ENCODE measurements around the gene C17orf113. TPM values are rescaled to one million over a fixed set of nuclear protein-coding genes. Genes with fewer than 3 reads are reported as not detected.

C17orf113 gene
- total RNA-seq, 2 donors from 2014 or later, result 1.7 to 2.9 TPM

GRCh38 chr17:42031584-42031983 is 18.8 kb downstream of the C17orf113 start:
- 73 to 86% methylated on average over 4 to 6 of the region's 6 CpGs for WGBS, 2 experiments (ENCODE audit: insufficient coverage in 1 of 2, insufficient read length in 1 of 2)
- H3K4me3 Mint-ChIP-seq, result no peak overlapping the region

GRCh38 chr17:42028791-42029127 is 21.6 kb downstream of the C17orf113 start:
- Histone ChIP-seq H3K27me3 (ENCODE audit: control insufficient read depth, insufficient read depth, low read length, poor library complexity, severe bottlenecking) (no peaks in the 10 kb centered on the region), H3K4me3 (ENCODE audit: low read length) (no peak overlapping the region), H3K36me3 (ENCODE audit: control insufficient read depth, insufficient read depth, low read length) (peaks cover 14% of the 10 kb centered on the region), H3K4me1 (ENCODE audit: control insufficient read depth, insufficient read depth, low read length) (no peaks in the 10 kb centered on the region), H3K27ac (ENCODE audit: low read depth, low read length) (no peak overlapping the region), H3K9ac (ENCODE audit: extremely low read depth, low read length, poor library complexity, severe bottlenecking) (no peak overlapping the region), H3K9me3 (ENCODE audit: control insufficient read depth, low read length) (no peaks in the 10 kb centered on the region)
- H3K27me3 Mint-ChIP-seq (ENCODE audit: insufficient read depth), result peaks cover 2% of the 10 kb centered on the region
- H3K27ac Mint-ChIP-seq, result no peak overlapping the region
- DNase-seq, result no peak
- H3K4me1 Mint-ChIP-seq, result peaks cover 8% of the 10 kb centered on the region
- no peak for TF ChIP-seq CTCF (conservative IDR thresholded peaks at IDR 0.05)
- no peak overlapping the region for H3K4me3 Mint-ChIP-seq
- no peaks in the 10 kb centered on the region for H3K9me3 Mint-ChIP-seq
- H3K36me3 Mint-ChIP-seq (ENCODE audit: low read depth), result peaks cover 10% of the 10 kb centered on the region
- WGBS, 2 experiments (ENCODE audit: insufficient coverage in 1 of 2, insufficient read length in 1 of 2), result 83 to 95% methylated on average over 3 to 7 of the region's 7 CpGs

More at GRCh38 chr17:42031584-42031983, 18.8 kb downstream of the C17orf113 start:
- Histone ChIP-seq H3K4me1 (ENCODE audit: control insufficient read depth, insufficient read depth, low read length) (no peaks in the 10 kb centered on the region), H3K9ac (ENCODE audit: extremely low read depth, low read length, poor library complexity, severe bottlenecking) (no peak overlapping the region), H3K9me3 (ENCODE audit: control insufficient read depth, low read length) (no peaks in the 10 kb centered on the region), H3K4me3 (ENCODE audit: low read length) (no peak overlapping the region), H3K36me3 (ENCODE audit: control insufficient read depth, insufficient read depth, low read length) (no peaks in the 10 kb centered on the region), H3K27me3 (ENCODE audit: control insufficient read depth, insufficient read depth, low read length, poor library complexity, severe bottlenecking) (no peaks in the 10 kb centered on the region), H3K27ac (ENCODE audit: low read depth, low read length) (no peak overlapping the region)
- no peak for TF ChIP-seq CTCF (conservative IDR thresholded peaks at IDR 0.05)
- H3K9me3 Mint-ChIP-seq, result no peaks in the 10 kb centered on the region
- peaks cover 12% of the 10 kb centered on the region for H3K4me1 Mint-ChIP-seq
- peaks cover 2% of the 10 kb centered on the region for H3K27me3 Mint-ChIP-seq (ENCODE audit: insufficient read depth)
- DNase-seq, result peak; percentile 53
- no peaks in the 10 kb centered on the region for H3K36me3 Mint-ChIP-seq (ENCODE audit: low read depth)
- H3K27ac Mint-ChIP-seq, result no peak overlapping the region

DNA sequence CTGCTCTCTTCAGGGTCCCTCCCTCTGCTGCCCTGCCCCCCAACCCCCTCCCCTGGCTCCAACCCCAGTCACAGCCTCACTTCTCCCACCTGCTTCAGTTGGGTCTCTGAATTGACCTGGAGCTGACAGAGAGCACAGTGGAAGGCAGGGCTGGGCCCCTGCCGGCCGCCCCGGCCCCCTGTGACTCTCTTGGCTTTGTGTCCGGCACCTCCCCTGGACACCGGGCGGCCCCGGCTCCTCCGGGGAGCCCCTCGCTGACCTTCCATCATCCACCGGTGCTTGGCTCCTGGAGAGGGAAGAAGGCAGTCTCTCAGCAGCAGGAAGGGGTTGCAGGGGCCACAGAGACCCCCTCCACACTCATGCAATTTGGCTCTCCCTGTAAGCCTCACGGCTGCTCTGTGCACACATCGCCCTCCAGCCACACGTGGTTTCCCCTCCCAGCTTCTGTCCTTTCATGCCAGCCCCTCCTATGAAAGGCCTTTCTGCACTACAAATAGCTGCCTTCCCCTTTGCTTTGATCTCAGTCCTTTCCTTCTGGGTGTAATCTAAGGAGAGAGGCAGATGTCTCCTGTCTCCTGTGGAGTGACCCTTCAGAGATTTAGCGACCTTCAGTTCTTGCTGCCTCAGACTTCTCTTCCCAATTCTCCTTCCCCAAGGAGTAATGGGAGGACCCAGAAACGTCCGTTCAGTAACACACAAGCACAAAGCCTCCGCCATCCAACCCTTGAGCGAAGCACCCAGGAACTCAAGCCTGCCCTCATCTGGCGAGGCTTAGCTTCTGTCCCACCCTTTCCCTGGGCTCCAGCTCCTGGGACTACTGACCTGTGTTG is 22.2 kb downstream of the C17orf113 start:
- H3K27ac ChIP-seq (ENCODE audit: low read depth, low read length), result peak overlapping the region; percentile 57
- no peak overlapping the region for H3K27ac Mint-ChIP-seq
- peaks cover 7% of the 10 kb centered on the region for H3K4me1 Mint-ChIP-seq
- H3K27me3 ChIP-seq (ENCODE audit: control insufficient read depth, insufficient read depth, low read length, poor library complexity, severe bottlenecking), result no peaks in the 10 kb centered on the region
- H3K9me3 ChIP-seq (ENCODE audit: control insufficient read depth, low read length), result no peaks in the 10 kb centered on the region
- no peak overlapping the region for H3K4me3 ChIP-seq (ENCODE audit: low read length)
- H3K4me1 ChIP-seq (ENCODE audit: control insufficient read depth, insufficient read depth, low read length), result no peaks in the 10 kb centered on the region
- H3K36me3 Mint-ChIP-seq (ENCODE audit: low read depth), result peaks cover 16% of the 10 kb centered on the region
- DNase-seq, result peak; percentile 94
- no peak overlapping the region for H3K4me3 Mint-ChIP-seq
- peak; percentile 80 for TF ChIP-seq CTCF (conservative IDR thresholded peaks at IDR 0.05)
- peaks cover 20% of the 10 kb centered on the region for H3K36me3 ChIP-seq (ENCODE audit: control insufficient read depth, insufficient read depth, low read length)
- 37 to 56% methylated on average over 10 to 19 of the region's 19 CpGs for WGBS, 2 experiments (ENCODE audit: insufficient coverage in 1 of 2, insufficient read length in 1 of 2)
- no peaks in the 10 kb centered on the region for H3K9me3 Mint-ChIP-seq
- H3K9ac ChIP-seq (ENCODE audit: extremely low read depth, low read length, poor library complexity, severe bottlenecking), result no peak overlapping the region
- H3K27me3 Mint-ChIP-seq (ENCODE audit: insufficient read depth), result peaks cover 2% of the 10 kb centered on the region

Data from endodermal cell (in vitro differentiated cells).